Peyer's patch (tissue), 4 donors: ENCODE data around the gene LDLRAD3.

Source experiments
- POLR2A ChIP-seq, 2 donors: fragments of 450-650 bp; IDR thresholded peaks; one replicate each; pipeline ENCODE4 v1.5.1; 2017; ENCODE audit warnings: antibody characterized with exemption in 2 of 2, mild to moderate bottlenecking in 2 of 2, moderate library complexity in 2 of 2
- TF ChIP-seq, protein P1 (sequence below), 6 experiments: fragments of 450-650 bp in 4 of 6; fragments of 200-600 bp in 2 of 6; sonication (generic) in 1 of 6; IDR thresholded peaks; one replicate each; pipeline ENCODE4 v1.5.1; 2017 to 2019; ENCODE audit warnings: antibody characterized with exemption in 6 of 6, mild to moderate bottlenecking in 3 of 6, moderate library complexity in 1 of 6

DNA sequence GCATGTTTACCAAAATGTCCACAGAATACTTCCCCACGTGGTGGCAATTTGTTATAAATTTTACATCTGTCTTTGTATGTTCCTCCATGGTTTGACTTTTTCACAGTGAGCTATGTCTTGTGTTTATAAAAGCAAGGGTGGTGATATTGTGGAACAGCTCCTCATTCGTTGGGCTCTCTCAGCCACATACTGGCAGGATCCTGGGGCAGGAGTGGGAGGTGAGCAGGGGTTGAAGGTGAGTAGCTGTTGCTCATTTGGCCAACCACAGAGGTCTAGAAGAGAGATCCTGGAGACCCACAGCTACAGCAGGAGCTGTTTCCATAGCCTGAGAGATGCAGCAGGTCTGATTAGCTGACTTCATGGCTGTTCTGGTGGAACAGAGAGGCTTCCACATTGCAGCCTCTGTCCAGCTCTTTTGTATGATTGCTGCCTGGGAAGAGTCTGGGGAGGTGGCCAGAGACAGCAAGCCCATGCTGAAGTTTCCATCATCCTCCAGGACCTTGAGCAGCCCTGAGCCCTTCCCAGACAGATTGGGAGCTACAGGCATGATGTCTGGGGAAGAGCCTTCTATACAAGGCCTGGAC lies 128.1 kb downstream of the LDLRAD3 start:
- TF ChIP-seq, protein P1, sequence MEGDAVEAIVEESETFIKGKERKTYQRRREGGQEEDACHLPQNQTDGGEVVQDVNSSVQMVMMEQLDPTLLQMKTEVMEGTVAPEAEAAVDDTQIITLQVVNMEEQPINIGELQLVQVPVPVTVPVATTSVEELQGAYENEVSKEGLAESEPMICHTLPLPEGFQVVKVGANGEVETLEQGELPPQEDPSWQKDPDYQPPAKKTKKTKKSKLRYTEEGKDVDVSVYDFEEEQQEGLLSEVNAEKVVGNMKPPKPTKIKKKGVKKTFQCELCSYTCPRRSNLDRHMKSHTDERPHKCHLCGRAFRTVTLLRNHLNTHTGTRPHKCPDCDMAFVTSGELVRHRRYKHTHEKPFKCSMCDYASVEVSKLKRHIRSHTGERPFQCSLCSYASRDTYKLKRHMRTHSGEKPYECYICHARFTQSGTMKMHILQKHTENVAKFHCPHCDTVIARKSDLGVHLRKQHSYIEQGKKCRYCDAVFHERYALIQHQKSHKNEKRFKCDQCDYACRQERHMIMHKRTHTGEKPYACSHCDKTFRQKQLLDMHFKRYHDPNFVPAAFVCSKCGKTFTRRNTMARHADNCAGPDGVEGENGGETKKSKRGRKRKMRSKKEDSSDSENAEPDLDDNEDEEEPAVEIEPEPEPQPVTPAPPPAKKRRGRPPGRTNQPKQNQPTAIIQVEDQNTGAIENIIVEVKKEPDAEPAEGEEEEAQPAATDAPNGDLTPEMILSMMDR (IDR thresholded peaks at IDR 0.05) = no peak
- no peak for TF ChIP-seq POLR2A (IDR thresholded peaks at IDR 0.05)
